HG03442 (cell line): Measurements from ENCODE around the gene EML1.
"Not testable (repeated sequence)": the region's sequence is repeated elsewhere in the genome, so short reads cannot be mapped to it uniquely, and the experiment has no call there.

Experiments used
- ATAC-seq: cut with Tn5 transposase; IDR thresholded peaks from one replicate; pipeline ENCODE4 v1.9.1; 2021; ENCODE audit warnings: mild to moderate bottlenecking, moderate library complexity; ENCODE audit not compliant: unreplicated experiment

The EML1 gene

DNA sequence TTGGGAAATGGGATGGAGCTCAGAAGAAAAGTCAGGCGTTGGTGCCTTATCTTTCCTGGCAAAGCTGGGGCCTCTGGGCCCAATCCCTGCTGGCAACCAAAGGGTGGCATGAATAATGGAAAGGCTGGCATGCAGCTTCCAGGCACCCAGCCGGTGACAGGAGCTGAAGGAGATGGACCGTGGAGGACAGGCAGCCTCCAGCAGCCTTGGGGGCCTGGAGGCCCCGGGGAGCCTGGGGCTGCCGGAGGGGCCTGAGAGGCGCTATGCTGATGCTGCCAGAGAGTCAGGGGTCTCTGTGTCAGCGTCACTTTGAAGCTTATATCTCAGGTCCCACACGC lies 38.2 kb upstream of the EML1 start:
- ATAC-seq: no peak

DNA sequence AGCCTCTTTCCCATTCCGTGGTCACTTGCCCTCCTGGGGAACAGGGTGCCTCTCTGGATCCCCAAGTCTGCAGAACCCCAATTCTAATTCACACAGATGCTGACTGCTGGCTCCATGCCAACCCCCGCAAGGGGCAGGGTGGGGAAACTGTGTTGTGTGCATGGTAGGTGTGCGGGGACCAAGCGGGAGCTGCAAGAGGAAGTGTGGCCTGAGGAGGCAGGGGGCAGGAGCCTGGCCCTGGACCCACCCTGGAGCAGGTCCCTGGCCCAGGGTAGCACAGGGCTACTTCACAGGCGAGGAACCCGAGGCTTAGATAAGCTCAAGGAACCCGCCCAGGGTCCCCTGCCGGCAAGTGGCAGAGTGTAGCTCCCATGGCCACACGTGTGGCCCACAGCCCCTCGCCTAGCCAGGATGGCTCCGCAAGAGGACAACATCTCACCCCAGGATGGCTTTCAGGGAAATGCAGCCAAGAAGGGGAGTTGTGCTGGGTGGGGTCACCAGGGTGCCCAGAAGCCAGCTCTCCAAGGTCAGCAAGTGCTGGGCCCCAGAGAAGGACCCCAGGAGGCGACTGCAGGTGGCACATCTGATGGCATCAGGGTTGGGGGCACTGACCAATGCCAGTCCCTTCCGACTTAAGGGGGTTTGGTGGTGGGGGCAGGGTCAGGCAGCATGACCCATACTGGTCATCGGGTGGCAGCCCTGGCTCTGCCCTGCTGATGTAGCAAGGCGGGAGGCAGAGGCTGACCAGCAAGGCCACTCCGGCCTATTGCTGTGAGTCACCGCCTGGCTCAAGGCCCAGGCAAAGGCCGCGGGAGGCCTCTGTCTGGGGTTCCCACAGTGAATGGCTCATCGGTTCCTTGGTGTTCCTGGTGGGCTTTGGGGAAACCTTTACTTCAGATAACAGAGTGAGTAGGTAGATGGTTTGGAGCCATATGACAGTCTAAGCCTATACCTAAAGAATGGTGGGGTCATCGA lies 37.3 kb upstream of the EML1 start:
- ATAC-seq: no peak

DNA sequence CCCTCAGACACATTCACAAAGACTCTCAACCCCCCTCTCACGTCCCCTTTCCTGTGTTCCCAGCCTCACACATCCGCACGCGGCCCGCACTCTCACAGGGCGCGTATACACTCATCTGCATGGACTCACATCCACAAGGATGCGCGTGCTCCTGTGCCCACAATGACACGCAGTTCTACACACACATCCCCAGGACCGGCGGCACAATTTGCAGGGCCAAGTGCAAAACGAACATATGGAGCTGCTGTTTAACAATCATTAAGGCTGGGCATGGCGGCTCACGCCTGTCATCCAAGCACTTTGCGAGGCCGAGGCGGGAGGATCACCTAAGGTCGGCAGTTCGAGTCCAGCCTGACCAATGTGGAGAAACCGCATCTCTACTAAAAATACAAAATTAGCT lies 36.4 kb upstream of the EML1 start:
- ATAC-seq: no peak

DNA sequence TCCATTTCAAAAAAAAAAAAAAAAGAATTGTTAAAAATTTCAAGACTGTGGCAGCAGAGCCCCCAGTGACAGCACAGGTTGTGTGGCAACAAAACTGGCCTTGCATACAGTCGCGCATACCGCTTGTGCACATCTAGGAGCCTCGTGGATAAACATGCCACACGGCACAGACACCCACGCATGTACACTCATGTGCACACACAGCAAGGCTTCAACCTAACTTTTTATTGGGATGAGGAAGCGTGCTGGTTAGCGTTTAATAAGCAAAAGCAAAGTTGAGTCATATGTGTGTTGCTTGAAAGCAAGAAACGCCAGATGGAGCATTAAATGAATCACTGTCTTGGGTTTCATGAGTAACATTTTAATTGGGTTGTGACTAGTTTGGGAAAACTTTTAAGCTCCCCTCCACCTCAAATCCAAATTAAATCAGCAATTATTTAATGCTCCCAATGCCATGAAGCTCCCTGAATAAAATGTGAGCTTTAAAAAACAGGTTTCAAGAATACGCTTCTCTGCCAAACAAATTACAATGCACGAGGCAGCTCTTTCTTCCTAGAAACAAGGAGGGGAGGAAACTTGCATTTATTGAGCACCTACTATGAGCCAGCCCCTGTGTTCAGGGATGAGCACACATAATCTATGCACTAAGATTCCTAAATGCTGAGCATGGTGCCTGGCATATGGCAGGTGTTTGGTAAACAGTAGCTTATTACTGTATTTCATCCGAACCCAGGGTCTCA lies 35.7 kb upstream of the EML1 start:
- ATAC-seq: no peak

DNA sequence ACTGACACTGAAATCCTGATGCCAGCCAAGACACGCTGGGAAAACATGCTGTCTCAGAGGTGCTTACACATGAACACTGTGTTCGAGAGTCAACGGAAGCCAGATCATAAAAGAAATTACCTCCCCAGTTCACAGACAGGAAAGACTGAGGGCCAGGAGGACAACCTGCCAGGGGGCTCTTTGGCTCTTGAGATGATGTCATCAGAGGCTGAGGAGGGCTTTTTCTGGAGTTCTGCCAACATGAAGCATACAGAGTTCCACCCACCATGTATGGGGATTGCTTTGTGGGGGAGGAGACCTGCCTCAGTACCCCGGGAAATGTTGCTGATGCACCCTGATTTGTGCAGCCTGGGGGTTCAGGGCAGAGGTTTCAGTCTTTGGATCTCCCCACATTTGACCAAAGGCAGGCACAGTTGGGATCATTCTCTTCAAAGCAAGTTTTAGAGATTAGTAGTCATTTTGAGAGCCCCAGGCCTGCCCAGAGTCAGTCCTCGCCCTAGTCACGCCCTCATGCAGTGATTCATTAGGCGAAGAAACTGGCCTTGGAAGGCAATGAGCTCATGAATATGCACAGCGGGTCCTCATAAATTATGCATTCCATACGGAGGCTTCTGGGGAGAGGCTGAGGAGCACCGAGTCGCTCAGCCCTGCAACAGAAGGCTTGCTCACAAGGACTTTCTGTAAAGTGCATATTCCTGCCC lies 34.9 kb upstream of the EML1 start:
- no peak for ATAC-seq

DNA sequence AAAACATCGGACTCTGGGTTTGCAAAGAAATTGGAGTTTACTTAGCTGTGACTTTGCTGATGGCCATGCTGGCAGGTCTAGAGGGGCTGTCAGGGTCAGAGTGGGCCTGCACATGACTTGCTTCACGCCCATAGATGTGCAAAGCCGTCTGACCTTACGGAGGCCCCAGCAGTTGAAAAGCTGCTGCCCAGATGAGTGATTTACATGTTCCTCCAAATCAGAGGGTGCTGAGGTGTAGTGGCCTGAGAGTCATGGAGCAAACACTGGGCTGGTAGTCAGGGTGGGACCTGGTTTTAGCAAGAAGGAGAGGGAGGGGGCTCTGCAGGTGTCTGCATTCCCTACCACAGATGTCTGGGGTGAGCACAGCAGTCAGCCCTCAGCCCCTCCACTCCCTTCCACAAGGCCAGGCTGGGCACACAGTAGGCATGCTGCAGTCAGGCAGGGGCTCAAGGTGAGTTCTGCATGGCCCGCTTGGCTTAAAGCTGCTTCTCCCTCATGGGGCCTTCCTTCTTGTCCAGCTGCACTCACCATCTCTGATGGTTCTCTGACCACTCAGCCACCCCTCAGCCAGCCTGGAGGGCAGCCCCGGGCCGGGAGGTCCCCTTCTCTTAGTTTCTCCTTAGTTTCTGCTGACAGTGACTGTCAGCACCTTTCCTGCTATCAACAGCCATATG lies 34.2 kb upstream of the EML1 start:
- ATAC-seq: no peak

DNA sequence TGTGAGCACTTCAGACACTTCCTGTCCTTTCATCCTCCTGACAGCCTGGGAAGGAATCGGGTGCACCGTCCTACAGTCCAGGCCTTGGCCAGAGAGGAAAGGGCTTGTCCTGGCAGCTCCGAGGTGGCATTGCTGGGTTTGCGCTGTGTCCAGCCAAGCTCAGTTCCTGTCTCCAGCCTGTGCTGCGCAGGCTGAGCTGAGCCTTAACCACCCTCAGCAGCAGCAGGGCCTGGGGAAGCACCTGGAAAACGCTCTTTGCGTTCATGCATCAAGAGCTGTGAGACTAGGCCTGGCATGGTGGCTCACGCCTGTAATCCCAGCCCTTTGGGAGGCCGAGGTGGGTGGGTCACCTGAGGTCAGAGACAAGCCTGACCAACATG lies 33.7 kb upstream of the EML1 start:
- no peak for ATAC-seq

DNA sequence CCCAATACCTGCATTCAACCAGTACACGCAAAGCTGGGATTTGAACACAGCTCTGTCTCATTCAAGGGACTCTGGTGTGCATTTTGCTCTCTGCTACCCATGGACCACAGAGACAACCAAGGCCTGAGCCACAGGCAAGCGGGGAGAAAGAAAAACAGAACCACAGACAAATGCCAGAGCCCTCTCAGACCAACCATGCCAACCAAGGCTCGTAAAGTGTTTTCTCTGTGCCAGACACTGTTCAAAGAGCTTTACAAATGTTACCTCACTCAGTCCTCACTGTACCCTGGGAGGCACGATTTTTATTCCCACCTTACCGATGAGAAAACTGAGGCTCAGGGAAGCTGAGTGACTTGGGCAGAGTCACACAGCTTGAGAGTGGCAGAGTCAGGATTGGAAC lies 32.4 kb upstream of the EML1 start:
- ATAC-seq: no peak

DNA sequence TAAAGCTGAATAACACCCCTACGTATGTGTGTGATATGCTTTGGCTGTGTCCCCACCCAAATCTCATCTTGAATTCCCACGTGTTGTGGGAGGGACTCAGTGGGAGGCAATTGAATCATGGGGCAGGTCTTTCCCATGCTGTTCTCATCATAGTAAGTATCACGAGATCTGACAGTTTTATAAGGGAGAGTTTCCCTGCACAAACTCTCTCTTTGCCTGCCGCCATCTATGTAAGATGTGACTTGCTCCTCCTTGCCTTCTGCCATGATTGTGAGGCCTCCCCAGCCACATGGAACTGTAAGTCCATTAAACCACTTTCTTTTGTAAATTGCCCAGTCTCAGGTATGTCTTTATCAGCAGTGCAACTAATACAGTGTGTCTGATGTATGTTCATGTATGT lies 30.3 kb upstream of the EML1 start:
- ATAC-seq: not testable (repeated sequence)

DNA sequence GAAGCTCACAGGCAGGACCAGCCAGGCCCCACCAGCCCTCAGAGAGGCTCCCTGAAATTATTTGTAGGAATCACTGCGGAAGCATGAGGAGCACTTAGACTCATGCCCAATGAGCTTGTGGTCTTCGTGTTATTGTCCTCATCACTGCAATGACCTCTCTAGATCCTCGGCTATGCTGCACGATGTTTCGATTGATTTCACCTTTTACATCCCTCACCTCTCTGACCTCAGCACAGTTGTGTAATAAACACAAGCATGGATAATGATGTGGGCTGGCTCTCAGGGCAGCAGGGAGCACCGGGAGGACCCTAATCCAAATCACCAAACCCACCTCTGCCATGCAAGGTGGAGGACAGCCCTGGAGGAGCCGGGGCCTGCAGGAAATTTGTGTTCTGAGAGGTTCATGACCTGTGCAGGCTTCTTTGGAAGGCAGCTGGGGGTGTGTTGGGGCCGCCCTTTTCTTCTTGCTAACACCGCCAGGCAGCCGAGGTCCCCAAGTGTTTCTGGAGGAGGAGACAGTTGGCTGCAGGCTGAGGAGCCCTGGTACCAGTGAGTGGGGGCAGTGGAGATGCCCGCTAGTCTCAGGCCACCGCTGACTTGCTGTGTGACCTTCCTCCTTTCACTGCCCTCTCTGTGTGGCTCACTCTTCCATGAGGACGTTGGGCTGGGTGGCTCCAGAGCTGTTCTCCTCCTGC lies 29.5 kb upstream of the EML1 start:
- ATAC-seq: no peak

DNA sequence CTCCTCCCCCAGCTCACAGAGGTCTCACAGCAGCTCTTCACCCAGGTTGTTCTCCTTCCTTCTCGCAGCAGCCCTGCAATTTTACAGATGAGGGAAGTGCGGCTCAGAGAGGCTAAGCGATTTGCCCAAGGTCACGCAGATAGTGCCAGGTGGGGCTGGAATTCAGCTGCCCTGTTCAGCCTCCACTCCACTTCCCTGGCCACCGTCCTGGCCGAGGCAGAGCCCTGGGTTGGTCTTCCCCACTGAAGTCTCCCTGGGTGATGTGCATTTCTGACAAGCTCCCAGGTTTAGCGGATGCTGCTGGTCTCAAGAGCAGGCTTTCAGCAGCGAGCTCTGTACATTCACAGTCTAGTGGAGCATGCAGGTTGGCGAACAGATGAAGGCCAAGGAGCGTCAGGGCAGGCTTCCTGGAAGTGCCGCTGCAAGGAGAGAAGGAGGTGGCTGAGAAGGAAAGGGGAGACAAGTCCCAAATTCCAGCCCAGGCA lies 28.9 kb upstream of the EML1 start:
- ATAC-seq: no peak

DNA sequence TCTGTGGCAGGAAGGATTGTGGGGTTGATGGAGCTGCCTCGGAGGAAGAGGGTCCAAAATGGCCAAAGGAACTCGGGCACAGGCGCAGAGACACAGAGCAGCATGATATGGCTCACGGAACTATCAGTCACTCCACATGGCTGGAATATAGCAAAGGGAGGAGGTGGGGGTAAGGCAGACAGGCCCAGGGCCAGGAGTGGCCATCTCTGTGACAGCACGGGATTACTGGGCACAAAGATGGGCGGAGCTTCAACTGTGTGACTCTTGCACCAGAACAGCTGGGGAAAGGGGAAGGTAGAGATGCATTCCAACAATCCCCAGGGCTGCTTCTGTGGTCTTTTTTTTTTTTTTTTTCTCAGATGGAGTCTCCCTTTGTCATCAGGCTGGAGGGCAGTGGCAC lies 24.8 kb upstream of the EML1 start:
- ATAC-seq: no peak

DNA sequence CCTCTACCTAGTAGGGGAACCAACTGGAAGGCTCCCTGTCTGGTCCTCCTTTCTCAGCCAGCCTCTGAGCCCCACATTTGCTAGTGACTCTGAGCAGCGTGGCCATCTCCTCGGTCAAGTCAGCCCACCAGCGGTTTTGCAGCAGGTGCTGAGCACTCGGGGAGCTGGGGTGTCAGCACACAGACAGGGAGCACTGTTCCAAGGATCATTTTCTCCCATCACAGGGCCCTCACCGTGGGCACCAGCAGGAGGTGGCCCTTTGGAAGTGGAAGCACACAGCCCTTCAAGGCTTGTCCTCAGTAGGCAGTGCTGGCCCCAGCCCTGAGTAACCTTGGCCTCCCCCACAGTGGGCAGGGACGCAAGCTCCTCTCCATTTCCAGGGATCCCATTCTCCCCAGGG lies 24.1 kb upstream of the EML1 start:
- no peak for ATAC-seq

DNA sequence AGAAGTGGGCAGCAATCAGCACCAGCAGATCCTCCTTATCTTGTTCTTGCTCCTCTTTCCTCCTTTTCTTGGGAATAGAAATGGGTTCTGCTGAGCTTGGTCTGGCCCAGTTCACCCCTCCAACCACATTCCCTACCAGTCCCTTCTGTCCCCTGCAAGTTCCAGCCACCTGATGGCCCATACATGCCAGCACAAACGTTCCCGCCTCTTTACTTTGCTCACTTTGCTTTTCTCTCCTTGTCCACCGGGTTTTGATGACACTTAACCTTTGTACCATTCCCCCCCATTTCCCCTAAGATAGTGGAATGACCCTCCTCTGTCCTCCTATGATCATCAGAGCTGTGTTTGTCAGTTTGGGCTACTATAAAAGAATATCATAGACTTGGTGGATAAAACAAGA lies 23.4 kb upstream of the EML1 start:
- ATAC-seq: no peak

DNA sequence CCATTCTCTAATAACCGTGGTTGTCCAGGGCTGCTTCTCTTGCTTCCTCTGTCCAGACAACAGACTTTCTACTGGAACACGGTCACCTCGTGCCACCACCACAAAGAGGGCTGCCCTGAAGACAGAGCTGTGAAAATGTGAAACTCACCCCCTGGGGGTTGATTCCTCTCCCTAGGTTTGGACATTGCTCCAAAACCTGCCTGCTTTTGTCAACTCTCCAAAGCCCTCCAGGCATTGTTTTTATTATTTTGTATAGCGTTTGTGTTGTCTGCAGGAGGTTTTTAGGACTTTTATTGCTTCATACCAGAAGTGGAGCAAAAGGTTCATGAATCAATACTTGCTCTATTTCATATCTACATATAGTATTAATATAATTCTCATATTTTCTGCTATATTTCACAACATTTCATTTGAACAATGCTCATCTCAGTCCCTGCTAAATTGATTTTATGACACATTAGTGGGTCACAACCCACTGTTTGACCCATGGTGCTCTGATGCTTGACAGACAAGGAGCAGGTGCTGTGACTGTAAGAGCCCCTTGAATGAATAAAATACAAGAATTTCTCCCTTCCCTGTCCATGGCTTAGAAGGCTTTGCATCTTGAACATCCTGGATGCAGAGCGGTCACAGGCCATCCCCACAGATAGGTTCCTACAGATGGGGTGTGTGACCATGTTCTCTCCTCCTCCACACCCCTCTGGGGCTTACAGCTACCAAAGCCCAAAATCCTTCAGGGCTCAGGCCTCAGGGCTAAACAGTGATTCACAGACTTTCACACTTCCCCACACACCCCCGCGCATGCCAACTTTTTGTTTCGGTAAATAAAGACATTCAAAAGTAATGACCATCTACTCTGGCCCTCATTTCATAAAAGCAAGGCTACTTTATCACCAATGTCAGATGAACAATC lies 20.6 kb upstream of the EML1 start:
- no peak for ATAC-seq

DNA sequence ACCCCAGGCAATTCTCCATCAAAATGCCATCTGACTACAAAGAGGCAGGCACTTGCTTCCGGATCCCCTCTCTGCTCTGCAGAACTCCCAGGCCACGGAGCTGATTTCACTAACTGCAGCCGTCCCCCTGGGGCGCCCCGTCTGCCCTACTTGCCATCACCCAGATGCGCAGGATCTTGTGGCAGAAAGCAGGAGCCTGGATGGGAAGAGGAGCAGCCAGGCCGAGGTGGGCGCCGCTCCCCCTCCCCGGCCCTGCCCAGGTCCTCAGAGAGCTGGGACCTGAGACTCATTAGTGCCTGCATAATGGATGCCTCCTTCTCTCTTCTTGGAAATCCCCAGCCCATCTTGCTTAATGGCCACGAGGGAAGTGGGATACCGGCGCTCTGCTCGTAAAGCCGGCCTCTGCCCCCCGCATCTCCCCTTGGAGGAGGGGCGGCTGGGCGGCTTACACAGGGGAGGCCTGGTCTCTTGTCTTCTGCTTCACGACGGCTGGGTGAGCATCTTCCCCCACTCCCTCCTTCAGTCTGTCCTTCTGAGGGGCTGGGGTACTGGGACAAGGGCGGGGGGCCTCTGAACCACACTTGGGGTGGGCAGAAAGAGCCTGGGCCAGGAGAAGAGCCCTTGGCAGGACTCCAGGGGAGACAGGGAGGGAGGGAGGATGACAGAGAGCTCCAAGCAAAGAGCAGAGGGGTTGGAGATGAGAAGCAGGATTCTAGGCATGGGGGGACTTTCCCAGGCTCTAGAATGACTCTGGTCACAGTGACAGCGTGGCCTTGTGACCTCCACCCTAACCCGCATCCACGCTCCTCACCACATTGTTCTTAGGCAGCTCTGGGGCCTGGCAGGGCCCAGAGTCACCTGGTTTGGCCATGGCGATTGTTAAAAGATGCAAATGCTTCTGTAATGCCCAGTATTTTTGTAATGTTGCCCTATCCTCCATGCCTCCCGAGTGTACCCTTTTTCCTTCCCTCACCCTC lies 19.4 kb upstream of the EML1 start:
- no peak for ATAC-seq

DNA sequence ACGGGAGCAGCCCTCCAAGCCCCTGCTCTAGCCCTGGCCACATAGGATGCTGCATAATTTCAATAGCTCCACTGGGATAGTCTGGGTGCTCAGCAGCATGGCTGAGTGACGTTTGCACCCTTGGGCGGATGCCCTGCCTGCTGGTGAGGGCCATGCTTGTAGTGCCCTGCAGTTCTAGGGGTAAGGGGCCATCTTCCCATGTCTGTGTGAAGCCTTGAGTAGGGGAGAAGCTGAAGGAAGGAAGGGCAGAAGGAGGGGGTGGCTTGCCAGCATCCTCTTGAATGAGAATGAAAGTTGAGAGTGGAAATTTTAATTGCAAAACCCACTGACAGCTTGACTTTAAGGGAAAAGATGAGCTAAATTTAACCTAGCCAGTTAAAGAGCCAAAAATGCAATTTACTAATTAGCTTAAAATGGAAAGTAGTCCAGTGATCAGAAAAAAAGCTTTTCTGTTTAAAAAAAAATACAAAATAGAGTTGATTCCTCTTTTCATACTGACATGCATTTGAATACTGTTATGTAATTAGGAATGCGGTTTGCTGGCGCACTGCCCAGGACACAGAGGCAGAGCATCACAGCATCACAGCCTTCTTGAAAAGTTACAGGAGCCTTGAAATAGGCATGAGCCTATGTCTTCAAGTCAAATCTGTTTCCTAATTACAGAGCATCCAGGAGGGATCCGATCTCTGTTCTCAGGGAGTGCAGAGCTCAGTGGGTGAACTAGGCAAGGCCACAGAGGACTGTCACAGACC lies 18.5 kb upstream of the EML1 start:
- ATAC-seq: no peak

DNA sequence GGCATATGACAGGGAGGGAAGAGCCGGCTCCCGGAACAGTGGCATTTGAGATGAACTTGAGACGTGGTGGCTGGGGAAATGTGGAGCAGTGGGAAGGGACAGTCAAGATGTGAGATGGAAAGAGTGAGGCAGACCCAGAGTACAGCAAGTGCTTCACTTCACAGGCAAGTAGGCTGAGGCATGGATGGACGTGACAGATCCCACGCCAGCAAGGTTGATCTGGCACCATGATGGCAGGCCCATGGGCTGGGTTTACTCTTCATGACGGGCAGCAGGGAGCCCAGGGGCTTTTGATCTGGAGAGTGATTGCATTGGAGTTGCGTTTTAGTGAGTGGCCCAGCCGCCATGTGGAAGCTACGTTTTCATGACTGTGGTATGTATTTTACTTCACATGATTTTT lies 17.9 kb upstream of the EML1 start:
- no peak for ATAC-seq
